Fibroblast of skin of left biceps (primary cell): Measurements from ENCODE around the gene UBXN11.
"Not testable (repeated sequence)": the region's sequence is repeated elsewhere in the genome, so short reads cannot be mapped to it uniquely, and the experiment has no call there.

Experiments used
- DNase-seq, 2 experiments: peaks; one replicate each; pipeline ENCODE4 v3.0.0-alpha.2; 2013; ENCODE audit warnings: low read depth in 2 of 2

The UBXN11 gene

DNA sequence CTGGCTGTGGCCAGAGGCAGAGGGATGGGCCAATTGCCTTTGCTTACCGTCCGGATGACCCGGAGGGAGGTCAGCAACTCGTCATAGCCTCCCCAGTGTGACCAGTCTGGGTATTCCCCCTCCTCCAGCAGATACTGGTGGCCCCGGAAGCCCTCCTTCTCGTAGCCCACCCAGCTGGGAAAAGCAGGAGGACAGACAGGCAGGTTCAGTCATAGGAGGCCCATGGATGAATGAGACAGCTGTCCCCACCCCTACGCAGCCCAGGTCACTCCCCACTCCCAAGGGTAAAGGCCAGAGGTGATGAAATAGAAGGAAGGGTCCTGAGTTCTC lies 30.7 kb upstream of the UBXN11 start:
- DNase-seq: no peak

- no peak for DNase-seq
Measured at GRCh38 chr1:26336477-26337205, 30.2 kb upstream of the UBXN11 start.

- DNase-seq: no peak
Measured at GRCh38 chr1:26335774-26336476, 29.5 kb upstream of the UBXN11 start.

- DNase-seq: not testable (repeated sequence)
Measured at GRCh38 chr1:26333312-26333711, 26.9 kb upstream of the UBXN11 start.

DNA sequence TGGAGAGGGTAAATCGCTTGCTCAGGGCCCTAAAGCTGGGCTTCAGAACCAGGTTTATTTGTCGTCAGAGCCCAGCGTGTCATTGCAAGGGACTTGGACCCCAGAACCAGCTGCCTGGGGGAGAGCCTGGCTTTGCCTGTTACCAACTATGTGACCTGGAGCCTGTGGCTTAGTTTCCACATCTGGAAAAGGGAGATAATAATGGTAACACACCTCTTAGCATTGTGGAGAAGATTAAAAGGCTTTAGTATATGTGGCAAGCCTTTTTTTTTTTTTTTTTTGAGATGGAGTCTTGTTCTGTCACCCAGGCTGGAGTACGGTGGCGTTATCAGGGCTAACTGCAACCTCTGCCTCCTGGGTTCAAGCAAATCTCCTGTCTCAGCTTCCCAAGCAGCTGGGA lies 23.8 kb upstream of the UBXN11 start:
- DNase-seq: no peak

DNA sequence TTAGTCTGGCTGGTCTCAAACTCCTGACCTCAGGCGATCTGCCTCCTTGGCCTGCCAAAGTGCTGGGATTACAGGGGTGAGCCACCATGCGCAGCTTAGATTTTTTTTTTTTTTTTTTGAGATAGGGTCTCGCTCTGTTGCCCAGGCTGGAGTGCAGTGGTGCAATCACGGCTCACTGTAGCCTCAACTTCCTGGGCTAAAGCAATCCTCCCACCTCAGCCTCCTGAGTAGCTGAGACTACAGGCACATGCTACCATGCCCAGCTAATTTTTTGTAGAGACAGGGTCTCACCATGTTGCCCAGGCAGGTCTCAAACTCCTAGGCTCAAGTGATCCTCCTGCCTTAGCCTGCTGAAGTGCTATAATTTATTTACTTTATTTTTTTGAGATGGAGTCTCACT lies 22.9 kb upstream of the UBXN11 start:
- not testable (repeated sequence) for DNase-seq

DNA sequence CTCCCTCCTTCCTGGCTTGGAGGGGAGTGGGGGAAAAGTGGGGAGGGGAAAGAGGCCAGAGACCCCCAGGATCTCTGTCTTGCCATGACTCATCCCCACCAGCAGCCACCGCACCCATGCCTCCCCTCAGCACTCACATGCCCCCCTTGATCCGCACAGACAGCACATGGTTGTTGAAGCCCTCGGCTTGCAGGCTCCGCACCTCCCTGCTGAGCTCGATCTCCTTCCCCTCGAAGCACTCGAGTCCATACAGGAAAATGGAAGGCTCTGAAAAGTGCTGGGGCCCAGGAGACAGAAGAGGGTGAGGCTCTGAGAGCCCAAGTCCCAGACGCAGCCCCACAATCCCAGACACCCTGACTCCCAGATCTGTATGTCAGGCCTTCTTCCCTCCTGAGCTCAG lies 22.2 kb upstream of the UBXN11 start:
- DNase-seq: no peak

GRCh38 chr1:26327956-26328362 lies 21.5 kb upstream of the UBXN11 start:
- DNase-seq: no peak

GRCh38 chr1:26324550-26324949 lies 18.1 kb upstream of the UBXN11 start:
- no peak for DNase-seq

GRCh38 chr1:26323382-26323781 lies 16.9 kb upstream of the UBXN11 start:
- no peak for DNase-seq

GRCh38 chr1:26322042-26322331 lies 15.6 kb upstream of the UBXN11 start:
- no peak for DNase-seq

DNA sequence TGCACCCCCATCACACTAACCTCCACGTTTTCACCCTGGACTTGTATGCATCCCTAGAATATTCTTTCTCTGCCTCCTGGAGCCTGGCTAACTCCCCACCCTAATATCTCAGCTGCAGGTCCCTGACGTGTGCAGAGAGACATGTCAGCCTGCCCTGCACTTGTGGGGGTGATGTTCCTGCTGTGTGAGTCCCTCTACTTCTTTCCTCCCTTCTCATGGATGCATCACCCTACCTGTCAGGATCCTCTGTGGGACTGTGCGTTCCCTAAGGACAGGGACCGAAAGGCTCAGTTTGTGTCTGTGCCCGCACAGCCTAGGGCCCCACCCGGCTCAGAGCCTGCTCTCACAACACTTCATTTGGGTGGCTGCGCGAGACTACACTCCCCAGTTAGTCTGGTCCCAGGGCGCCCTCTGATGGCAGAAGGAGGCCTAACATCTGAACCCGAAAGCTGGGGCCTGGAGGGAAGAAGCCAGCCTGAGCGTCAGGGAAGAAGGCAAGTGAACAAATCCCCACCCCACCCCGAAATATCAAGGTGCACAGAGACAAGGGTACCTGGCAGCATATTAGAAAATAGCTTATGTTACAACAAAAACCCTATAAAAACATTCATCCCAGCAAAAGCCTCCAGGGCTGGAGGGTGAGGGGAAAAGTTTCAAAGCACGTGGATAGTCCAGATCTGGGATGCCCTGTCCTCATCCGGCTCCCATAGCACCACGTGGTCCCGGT lies 15.0 kb upstream of the UBXN11 start:
- peak; percentile 42 to 47 for DNase-seq

DNA sequence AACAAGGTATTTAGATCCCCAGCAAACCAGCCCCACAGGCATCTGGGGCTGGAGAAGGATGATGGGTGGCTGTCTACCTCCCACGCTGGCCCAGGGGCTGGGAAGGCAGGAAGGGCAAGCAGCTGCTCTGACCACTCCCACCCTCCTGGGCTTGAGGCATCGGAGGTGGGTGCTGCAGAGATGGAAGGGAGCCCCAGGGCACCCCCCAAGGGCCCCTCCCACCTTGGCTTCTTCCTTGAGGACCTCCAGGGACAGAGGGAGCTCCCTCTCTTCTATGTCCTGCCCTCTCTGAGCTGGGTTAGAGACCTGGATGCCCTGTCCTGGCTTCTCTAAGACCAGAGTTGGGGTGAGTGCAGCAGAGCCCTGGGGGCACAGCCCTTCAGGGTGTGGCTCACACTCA lies 14.5 kb upstream of the UBXN11 start:
- DNase-seq: no peak

DNA sequence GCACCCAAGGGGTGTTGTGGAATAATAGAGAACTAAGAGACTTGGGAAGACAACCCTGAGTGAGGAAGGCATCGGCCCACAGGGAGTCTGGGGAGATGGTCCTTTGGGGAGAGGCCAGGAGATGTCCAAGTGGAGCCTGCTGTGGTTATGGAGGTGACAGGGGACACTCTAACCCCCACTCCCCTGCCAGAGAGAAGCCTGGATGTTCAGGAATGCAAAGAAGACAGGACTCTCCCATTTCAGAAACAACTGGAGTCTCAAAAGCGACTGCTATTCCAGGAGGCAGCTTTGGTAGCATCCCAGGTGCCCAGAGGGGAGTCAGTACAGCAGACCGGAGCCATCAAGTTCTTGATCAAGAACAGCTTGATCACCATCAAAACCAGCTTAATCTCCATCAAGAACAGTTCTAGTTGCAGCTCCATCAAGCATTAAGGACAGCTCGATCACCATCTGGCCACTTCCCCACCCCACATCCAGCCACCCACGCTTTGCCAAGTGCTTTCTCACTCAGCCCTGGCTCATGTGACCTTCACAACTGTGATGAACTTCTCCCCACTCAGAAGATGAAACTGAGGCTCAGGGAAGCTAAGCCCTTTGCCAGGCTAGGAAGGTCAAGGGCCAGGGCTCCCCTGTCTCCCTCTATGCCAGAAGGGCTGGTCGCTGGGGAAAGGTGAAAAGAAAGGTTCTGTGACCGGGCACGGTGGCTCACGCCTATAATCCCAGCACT lies 12.1 kb upstream of the UBXN11 start:
- no peak for DNase-seq

DNA sequence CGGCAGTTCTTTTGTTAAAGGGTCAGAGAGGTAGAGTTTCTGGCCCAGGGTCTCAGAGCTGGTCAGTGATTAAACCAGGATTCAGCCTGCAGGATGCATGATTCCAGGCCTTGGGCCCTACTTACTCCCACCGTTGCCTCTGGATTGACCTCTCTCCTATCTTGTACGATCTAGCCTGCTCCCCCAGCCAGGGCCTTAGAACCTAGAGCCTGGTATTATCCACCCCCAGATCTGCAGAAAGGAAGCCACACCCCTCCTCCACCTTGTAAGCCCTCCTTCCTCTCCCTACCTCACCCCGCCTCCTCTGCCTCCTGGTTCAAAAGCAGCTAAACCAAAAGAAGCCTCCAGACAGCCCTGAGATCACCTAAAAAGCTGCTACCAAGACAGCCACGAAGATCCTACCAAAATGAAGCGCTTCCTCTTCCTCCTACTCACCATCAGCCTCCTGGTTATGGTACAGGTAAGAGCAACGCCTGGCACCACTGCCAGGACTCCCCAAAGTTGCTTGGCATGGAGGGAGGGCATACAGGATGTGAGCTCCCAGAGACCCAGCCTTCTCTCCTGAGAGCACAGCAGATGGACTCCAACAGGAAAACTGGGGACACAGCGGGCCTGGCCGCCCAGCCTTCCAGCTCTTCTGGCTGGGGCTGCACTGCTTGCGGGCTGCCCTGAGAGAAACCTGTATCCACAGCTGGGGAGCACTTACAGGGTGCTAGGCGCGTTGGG lies 11.3 kb upstream of the UBXN11 start, which contains the start of gene CD52:
TSS of gene CD52 (plus strand) at position 347 of the 726 bp plus-strand sequence. CDS start at position 407, 60 bp downstream.
- no peak for DNase-seq

DNA sequence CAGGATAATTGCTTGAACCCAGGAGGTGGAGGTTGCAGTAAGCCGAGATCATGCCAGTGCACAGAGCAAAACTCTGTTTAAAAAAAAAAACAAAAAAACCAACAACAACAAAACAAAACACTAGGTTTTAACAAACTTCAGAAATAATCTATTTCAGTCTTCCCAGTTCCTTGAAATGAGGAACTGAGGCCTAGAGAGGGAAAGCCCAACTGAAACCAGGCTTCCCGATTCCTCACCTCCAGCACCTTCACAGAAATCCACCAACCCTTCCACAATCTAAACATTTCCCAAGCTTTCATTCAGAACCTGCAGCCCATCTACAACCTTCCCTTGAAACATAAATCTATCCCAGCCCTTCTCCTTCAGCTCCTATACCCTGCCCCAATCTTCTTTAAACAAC lies 10.7 kb upstream of the UBXN11 start:
- DNase-seq: no peak

DNA sequence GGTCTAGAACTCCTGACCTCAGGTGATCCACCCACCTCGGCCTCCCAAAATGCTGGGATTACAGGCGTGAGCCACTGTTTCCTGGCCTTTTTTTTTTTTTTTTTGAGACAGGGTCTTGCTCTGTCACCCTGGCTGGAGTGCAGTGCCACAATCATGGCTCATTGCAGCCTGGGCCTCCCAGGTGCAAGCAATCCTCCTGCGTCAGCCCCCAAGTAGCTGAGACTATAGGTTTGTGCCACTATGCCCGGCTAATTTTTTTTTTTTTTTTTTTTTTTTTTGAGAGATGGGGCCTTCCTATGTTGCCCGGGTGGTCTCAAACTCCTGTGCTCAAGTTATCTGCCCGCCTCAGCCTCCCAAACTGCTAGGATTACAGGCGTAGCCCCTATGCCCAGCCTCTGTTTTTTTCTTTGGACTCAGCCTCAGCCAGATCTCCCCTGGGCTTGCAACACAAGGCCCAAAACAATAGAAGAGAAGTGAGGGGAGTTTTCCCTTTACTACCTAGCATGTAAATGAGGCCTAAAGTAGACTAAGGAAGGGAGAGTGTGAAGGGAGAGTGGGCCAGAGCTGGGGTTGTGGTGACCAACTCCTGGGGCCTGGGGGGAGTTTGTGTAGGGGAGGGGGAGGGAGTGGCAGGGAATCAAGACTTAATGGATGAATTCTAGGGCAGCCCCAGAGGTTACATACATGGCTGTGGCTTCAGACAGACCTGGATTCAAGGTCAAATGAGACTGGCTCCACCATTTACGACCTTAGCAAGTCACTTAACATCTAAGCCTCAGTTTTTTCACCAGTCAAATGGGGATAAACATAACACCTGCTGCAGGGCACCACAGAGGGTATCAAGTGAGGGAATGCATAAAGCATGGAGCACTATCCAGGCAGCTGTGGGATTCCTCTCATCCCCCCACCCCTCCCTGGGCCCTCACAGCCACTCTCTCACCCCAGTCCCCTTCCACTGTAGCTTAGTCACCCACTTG lies 9.7 kb upstream of the UBXN11 start:
- DNase-seq: no peak

- no peak for DNase-seq
Measured at GRCh38 chr1:26314501-26314900, 8.1 kb upstream of the UBXN11 start.

- DNase-seq: not testable (repeated sequence)
Measured at GRCh38 chr1:26307966-26308899, 1.8 kb upstream of the UBXN11 start.
